Measurements from ENCODE around the gene ATAD3C. TPM values are rescaled to one million over a fixed set of nuclear protein-coding genes. Genes with fewer than 3 reads are reported as not detected.
A peak's percentile ranks its signal among the peaks of the same experiment; 100 is the strongest.

The ATAD3C gene
- total and polyA plus RNA-seq, 11 donors = 0.12 to 3.4 (median 0.53) TPM; not detected in 2

GRCh38 chr1:1432951-1433803 is 16.3 kb upstream of the ATAD3C start:
- Histone ChIP-seq H3K4me1 (peaks cover 17 to 89% (median 76%) of the 10 kb centered on the region in 12 donors), H3K9me3 (no peaks in the 10 kb centered on the region), H3K36me3 (no peaks in the 10 kb centered on the region), H3K4me3 (peak overlapping the region in 9 of 12 donors; percentile 3 to 66 (median 61)), H3K27ac (peak overlapping the region; percentile 73 to 99 (median 91)), H3K27me3 (peaks cover 0 to 38% (median 0%) of the 10 kb centered on the region in 9 donors)
- DNase-seq (peak; percentile 80 to 90 (median 81)), ATAC-seq (peak; percentile 30 to 52 (median 44))
- TF ChIP-seq POLR2A (IDR thresholded peaks at IDR 0.05) (no peak), CTCF (IDR thresholded peaks at IDR 0.05) (no peak)
- intact Hi-C loops (cut with DNase I) = no loop called here
- 35 to 53% (median 44%) methylated on average over 29 to 34 of the region's 34 CpGs for WGBS, 4 donors

GRCh38 chr1:1433804-1434130 is 15.7 kb upstream of the ATAD3C start:
- Histone ChIP-seq H3K9me3 (no peaks in the 10 kb centered on the region), H3K27me3 (peaks cover 0 to 35% (median 0%) of the 10 kb centered on the region in 9 donors), H3K36me3 (no peaks in the 10 kb centered on the region), H3K27ac (peak overlapping the region; percentile 73 to 99 (median 91)), H3K4me3 (peak overlapping the region in 9 of 12 donors; percentile 18 to 66 (median 61)), H3K4me1 (peaks cover 17 to 87% (median 75%) of the 10 kb centered on the region in 12 donors)
- ATAC-seq (peak; percentile 2 to 36 (median 14)), DNase-seq (peak in 4 of 5 donors; percentile 60 to 78 (median 72))
- TF ChIP-seq POLR2A (IDR thresholded peaks at IDR 0.05) = no peak
- no peak for TF ChIP-seq CTCF (IDR thresholded peaks at IDR 0.05)
- intact Hi-C loops (cut with DNase I) = no loop called here
- WGBS, 4 donors = 11 to 44% (median 38%) methylated on average over 8 to 12 of the region's 12 CpGs

DNA sequence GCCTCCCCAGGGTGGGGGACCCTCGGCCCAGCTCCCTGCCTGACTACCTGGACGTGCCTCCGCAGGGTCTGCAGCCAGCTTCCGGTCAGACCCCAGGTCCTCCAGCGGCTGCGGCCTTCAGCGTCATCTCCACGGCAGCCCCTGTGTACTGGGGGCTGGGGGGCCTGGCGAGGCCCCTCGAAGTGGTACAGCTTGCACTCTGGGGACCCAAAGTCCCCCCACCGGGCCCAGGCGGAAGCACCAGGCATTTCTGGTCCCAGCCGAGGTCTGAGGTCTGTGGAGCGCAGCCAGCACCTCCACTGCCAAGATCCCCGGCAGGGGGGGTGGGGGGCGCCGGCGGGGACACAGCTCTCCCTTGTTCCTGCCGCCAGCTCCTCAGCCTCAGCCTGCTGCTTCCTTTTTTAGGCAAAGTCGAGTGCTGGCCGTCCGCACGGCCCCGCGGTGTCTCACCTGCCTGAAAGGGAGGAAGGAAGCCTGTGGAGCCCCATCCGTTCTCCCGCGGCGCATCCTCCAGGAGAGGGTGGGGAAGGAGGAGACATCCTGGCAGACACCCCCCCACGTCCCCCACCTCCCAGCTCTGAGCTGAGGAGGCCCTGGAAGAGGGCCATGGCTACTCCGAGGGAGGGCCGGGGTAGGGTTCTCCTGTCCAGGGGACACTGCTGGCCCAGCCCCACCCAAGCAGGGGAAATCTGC is 15.2 kb upstream of the ATAD3C start:
- H3K36me3 ChIP-seq = no peaks in the 10 kb centered on the region
- ATAC-seq = peak; percentile 6 to 48 (median 12)
- DNase-seq = peak; percentile 68 to 86 (median 80)
- H3K27ac ChIP-seq = peak overlapping the region; percentile 73 to 99 (median 91)
- WGBS, 4 donors = 10 to 18% (median 14%) methylated on average over 11 to 32 of the region's 32 CpGs
- intact Hi-C loops (cut with DNase I) = no loop called here
- H3K4me1 ChIP-seq = peaks cover 17 to 83% (median 71%) of the 10 kb centered on the region in 12 donors
- H3K9me3 ChIP-seq = no peaks in the 10 kb centered on the region
- no peak for TF ChIP-seq POLR2A (IDR thresholded peaks at IDR 0.05)
- no peak for TF ChIP-seq CTCF (IDR thresholded peaks at IDR 0.05)
- H3K27me3 ChIP-seq = peaks cover 0 to 35% (median 0%) of the 10 kb centered on the region in 9 donors
- H3K4me3 ChIP-seq = peak overlapping the region in 9 of 12 donors; percentile 39 to 69 (median 62)

DNA sequence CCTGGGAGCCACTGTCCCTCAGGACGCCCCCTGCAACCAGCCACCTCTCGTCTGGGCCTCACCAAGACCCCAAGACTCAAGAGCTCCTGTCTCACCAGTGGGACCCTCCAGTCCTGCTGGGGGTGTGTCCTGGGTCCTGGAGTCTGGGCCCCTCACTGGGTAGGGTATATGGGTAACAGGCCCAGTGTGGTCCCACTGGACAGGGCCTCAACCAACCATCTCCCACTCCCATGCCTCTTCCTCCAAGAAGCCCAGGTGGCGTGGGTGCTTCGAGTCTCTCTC is 14.7 kb upstream of the ATAD3C start:
- TF ChIP-seq POLR2A (IDR thresholded peaks at IDR 0.05) = no peak
- TF ChIP-seq CTCF (IDR thresholded peaks at IDR 0.05) = no peak
- peak overlapping the region; percentile 73 to 99 (median 91) for H3K27ac ChIP-seq
- H3K36me3 ChIP-seq = no peaks in the 10 kb centered on the region
- DNase-seq = no peak
- H3K4me1 ChIP-seq = peaks cover 17 to 78% (median 66%) of the 10 kb centered on the region in 12 donors
- H3K4me3 ChIP-seq = peak overlapping the region in 9 of 12 donors; percentile 39 to 69 (median 62)
- intact Hi-C loops (cut with DNase I) = no loop called here
- H3K9me3 ChIP-seq = no peaks in the 10 kb centered on the region
- peaks cover 0 to 35% (median 0%) of the 10 kb centered on the region in 9 donors for H3K27me3 ChIP-seq
- WGBS, 4 donors = 48 to 93% (median 72%) methylated on average over 2 to 4 of the region's 4 CpGs
- no peak for ATAC-seq

All from heart left ventricle (tissue), 16 donors.